ENCODE measurements around the gene ZBTB34. TPM values are rescaled to one million over a fixed set of nuclear protein-coding genes. Genes with fewer than 3 reads are reported as not detected.

The ZBTB34 gene
- total RNA-seq, 4 donors from 2014 or later: 4.0 to 8.2 (median 4.5) TPM

DNA sequence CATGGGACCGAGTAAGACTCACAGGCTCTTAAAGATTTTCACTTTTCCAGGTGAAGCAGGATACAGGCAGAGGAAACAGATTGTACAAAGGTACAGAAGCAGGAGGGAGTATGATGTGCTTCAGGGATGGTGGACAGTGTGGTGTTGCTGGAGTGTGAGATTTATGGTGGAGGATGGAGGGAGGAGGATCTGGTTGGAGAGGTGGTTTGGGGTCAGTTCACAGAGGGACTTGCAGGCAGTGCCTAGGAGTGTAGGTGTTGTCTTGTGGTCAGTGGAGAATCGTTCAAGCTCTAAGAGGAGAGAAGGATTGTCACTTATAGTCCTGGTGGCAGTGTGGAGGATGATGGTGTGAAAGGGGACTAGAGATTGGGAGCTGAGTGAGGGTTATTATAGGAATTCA lies 65.9 kb downstream of the ZBTB34 start:
- Histone ChIP-seq H3K27ac (no peak overlapping the region), H3K4me1 (no peaks in the 10 kb centered on the region), H3K4me3 (no peak overlapping the region), H3K36me3 (no peaks in the 10 kb centered on the region), H3K27me3 (no peaks in the 10 kb centered on the region), H3K9me3 (no peaks in the 10 kb centered on the region)
- intact Hi-C loops (cut with DNase I): no loop called here
- DNase-seq: no peak
- WGBS, 2 donors: 60 to 79% methylated on average over 2 of the region's 2 CpGs
- TF ChIP-seq, protein P1, sequence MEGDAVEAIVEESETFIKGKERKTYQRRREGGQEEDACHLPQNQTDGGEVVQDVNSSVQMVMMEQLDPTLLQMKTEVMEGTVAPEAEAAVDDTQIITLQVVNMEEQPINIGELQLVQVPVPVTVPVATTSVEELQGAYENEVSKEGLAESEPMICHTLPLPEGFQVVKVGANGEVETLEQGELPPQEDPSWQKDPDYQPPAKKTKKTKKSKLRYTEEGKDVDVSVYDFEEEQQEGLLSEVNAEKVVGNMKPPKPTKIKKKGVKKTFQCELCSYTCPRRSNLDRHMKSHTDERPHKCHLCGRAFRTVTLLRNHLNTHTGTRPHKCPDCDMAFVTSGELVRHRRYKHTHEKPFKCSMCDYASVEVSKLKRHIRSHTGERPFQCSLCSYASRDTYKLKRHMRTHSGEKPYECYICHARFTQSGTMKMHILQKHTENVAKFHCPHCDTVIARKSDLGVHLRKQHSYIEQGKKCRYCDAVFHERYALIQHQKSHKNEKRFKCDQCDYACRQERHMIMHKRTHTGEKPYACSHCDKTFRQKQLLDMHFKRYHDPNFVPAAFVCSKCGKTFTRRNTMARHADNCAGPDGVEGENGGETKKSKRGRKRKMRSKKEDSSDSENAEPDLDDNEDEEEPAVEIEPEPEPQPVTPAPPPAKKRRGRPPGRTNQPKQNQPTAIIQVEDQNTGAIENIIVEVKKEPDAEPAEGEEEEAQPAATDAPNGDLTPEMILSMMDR (IDR thresholded peaks at IDR 0.05): no peak
- TF ChIP-seq POLR2A (IDR thresholded peaks at IDR 0.05): no peak

DNA sequence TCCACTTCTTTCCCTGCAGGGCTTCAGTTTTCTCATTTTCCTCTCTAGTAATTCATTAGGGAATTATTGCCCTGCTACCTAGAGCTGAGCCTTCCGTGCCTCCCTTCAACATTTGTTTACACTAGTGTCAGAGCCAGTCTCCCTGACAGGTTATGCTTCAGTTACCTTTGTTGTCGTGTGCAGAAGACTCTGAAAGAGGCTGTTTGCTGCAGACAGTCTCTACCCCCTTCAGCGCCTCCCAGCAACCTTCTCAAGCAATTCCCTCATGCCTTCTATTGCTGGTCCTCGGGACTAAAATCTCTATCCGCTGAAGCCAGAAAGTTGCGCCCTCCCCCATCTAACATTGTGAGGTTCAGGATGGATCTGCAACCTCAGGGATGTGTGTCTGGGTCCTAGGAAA lies 67.0 kb downstream of the ZBTB34 start:
- 66 to 75% methylated on average over 6 of the region's 6 CpGs for WGBS, 2 donors
- intact Hi-C loops (cut with DNase I): no loop called here
- Histone ChIP-seq H3K36me3 (no peaks in the 10 kb centered on the region), H3K27ac (no peak overlapping the region), H3K27me3 (no peaks in the 10 kb centered on the region), H3K4me3 (no peak overlapping the region), H3K4me1 (no peaks in the 10 kb centered on the region), H3K9me3 (no peaks in the 10 kb centered on the region)
- no peak for TF ChIP-seq POLR2A (IDR thresholded peaks at IDR 0.05)
- TF ChIP-seq, protein P1 (IDR thresholded peaks at IDR 0.05): no peak
- DNase-seq: no peak

DNA sequence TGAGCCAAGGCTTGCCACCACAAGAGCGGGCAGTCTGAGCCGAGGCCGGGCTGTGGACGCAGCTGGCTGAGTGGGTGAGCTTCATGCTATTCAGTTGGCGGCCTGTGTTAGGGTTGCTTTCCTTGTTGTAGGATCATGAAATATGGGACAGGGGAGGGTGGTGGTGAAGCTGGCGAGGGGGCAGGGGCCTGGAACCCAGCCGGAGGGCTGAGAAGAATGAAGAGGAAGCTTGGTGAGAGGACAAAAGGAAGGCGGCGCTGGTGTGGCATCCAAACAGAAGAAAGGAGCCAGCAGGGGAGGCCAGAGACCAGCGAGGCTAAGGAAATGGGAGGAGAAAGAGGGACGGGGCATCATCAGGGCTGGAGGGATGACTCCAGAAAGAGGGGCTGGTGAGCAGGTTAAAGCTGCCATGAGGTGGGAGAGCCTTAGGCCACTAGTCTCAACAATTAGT lies 72.5 kb downstream of the ZBTB34 start:
- Histone ChIP-seq H3K27me3 (no peaks in the 10 kb centered on the region), H3K27ac (no peak overlapping the region), H3K9me3 (no peaks in the 10 kb centered on the region), H3K4me1 (no peaks in the 10 kb centered on the region), H3K36me3 (no peaks in the 10 kb centered on the region), H3K4me3 (no peak overlapping the region)
- 90 to 91% methylated on average over 11 of the region's 11 CpGs for WGBS, 2 donors
- DNase-seq: no peak
- intact Hi-C loops (cut with DNase I): no loop called here
- no peak for TF ChIP-seq POLR2A (IDR thresholded peaks at IDR 0.05)
- TF ChIP-seq, protein P1 (IDR thresholded peaks at IDR 0.05): no peak

DNA sequence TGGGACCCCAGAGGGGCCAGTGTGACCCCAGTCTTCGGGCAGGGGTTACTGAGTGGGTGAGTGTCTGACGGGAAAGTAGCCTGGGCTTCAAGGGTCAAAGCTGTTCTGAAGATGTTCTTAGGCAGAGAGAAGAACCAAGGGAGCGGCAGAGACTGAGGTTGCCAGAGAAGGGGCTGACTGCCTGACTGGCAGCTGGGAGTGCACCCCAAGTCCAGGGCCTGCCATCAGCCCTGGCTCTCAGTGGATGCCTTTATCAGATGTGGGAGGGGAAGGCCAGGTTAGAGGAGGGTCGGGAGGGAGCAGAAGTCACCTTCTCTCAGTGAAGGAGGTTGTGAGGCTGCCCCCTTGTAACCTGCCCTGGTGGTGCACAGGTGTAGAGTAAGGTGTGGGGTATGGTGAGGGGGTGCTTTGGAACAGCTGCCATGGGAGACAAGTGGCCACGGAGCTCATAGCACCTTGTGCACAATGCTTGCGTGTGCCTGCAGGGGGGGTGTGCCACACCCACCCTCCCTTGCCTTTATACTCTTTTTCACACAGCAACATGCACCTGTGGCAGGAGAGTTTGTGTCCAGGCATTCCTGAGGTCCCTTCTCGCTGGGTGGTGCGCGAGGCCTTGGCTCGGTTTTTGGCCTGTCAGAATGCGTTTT lies 73.0 kb downstream of the ZBTB34 start:
- DNase-seq: no peak
- no peaks in the 10 kb centered on the region for H3K36me3 ChIP-seq
- no peaks in the 10 kb centered on the region for H3K27me3 ChIP-seq
- no peak overlapping the region for H3K4me3 ChIP-seq
- H3K4me1 ChIP-seq: no peaks in the 10 kb centered on the region
- no peak overlapping the region for H3K27ac ChIP-seq
- TF ChIP-seq, protein P1 (IDR thresholded peaks at IDR 0.05): no peak
- TF ChIP-seq POLR2A (IDR thresholded peaks at IDR 0.05): no peak
- 78 to 90% methylated on average over 11 of the region's 11 CpGs for WGBS, 2 donors
- intact Hi-C loops (cut with DNase I): no loop called here
- no peaks in the 10 kb centered on the region for H3K9me3 ChIP-seq

DNA sequence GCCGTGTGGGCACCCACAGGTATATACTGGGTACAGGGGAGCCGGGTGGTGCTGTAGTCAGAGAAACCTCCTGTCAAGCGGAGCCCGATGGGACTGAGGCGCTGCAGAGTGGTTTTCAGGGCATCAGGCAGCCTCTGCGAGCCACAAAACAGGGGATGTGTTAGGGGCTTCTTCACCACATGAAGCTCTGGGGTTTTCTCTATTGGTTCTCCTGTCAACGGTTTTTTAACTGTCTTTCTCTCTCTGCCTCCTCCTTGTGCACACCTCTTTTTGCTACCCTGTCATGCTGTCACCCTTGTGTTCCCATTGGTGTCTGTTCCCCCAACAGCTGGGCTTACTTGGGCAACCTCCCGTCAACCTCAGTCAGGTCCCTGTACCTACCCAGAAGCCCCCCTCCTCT lies 74.0 kb downstream of the ZBTB34 start:
- DNase-seq: no peak

More for the DNA sequence above, 74.0 kb downstream of the ZBTB34 start:
- TF ChIP-seq, protein P1 (IDR thresholded peaks at IDR 0.05): no peak
- no peak for TF ChIP-seq POLR2A (IDR thresholded peaks at IDR 0.05)
- H3K27me3 ChIP-seq: no peaks in the 10 kb centered on the region
- no peaks in the 10 kb centered on the region for H3K36me3 ChIP-seq
- no peaks in the 10 kb centered on the region for H3K4me1 ChIP-seq
- intact Hi-C loops (cut with DNase I): no loop called here
- H3K4me3 ChIP-seq: no peak overlapping the region
- H3K27ac ChIP-seq: no peak overlapping the region
- H3K9me3 ChIP-seq: no peaks in the 10 kb centered on the region
- 83 to 84% methylated on average over 8 of the region's 8 CpGs for WGBS, 2 donors

Other genes starting within 250 kb of the ZBTB34 start
- gene LMX1B, start 246.7 kb upstream of the ZBTB34 start, total RNA-seq: under 1 TPM in 1 of 4 donors, not detected in 3; 0.23 TPM
- 10 to 100 TPM in 3 of 4 donors, 1 to 10 TPM in 1; 9.9 to 14.3 (median 12.9) TPM for gene ZBTB43, start 55.6 kb upstream of the ZBTB34 start, total RNA-seq
- gene RALGPS1, start 54.1 kb downstream of the ZBTB34 start, total RNA-seq: 10 to 100 TPM in 2 of 4 donors, 1 to 10 TPM in 2; 3.0 to 16.4 (median 10.6) TPM